Measurements from ENCODE around the gene LY86.

Gene LY86

GRCh38 chr6:6565069-6565468 lies 23.5 kb upstream of the LY86 start:
- Histone ChIP-seq H3K36me3 (replicated peaks; ENCODE audit: low read depth, low read length) (no peaks in the 10 kb centered on the region), H3K27me3 (ENCODE audit: low read depth, low read length) (peaks cover 4% of the 10 kb centered on the region; the same call in 1 of the 2 replicates), H3K4me1 (ENCODE audit: low read length) (no peaks in the 10 kb centered on the region), H4K20me1 (ENCODE audit: insufficient read depth, low read length) (no peaks in the 10 kb centered on the region), H3K79me2 (ENCODE audit: low read length) (no peaks in the 10 kb centered on the region), H3K9me3 (ENCODE audit: insufficient read depth, low read length) (no peaks in the 10 kb centered on the region), H2AFZ (ENCODE audit: low read depth, low read length) (no peak overlapping the region), H3K4me2 (ENCODE audit: low read length) (no peak overlapping the region), H3K27ac (ENCODE audit: low read length) (no peak overlapping the region), H3K4me3 (ENCODE audit: low read length) (no peak overlapping the region), H3K9ac (ENCODE audit: low read length) (no peak overlapping the region)
- TF ChIP-seq CTCF (IDR thresholded peaks at IDR 0.05; ENCODE audit: low read depth, low read length) (no peak), EZH2phosphoT487 (IDR thresholded peaks at IDR 0.05; ENCODE audit: low read depth) (no peak)

GRCh38 chr6:6565488-6565887 lies 23.0 kb upstream of the LY86 start:
- H4K20me1 ChIP-seq (ENCODE audit: insufficient read depth, low read length) = no peaks in the 10 kb centered on the region
- TF ChIP-seq CTCF (IDR thresholded peaks at IDR 0.05; ENCODE audit: low read depth, low read length) (no peak), EZH2phosphoT487 (IDR thresholded peaks at IDR 0.05; ENCODE audit: low read depth) (no peak)
- H3K36me3 ChIP-seq (replicated peaks; ENCODE audit: low read depth, low read length) = no peaks in the 10 kb centered on the region
- H2AFZ ChIP-seq (ENCODE audit: low read depth, low read length) = no peak overlapping the region
- no peak overlapping the region for H3K9ac ChIP-seq (ENCODE audit: low read length)
- H3K4me2 ChIP-seq (ENCODE audit: low read length) = no peak overlapping the region
- H3K27me3 ChIP-seq (ENCODE audit: low read depth, low read length) = no peaks in the 10 kb centered on the region
- H3K27ac ChIP-seq (ENCODE audit: low read length) = no peak overlapping the region
- H3K79me2 ChIP-seq (ENCODE audit: low read length) = no peaks in the 10 kb centered on the region
- H3K4me1 ChIP-seq (ENCODE audit: low read length) = no peaks in the 10 kb centered on the region
- no peaks in the 10 kb centered on the region for H3K9me3 ChIP-seq (ENCODE audit: insufficient read depth, low read length)
- H3K4me3 ChIP-seq (ENCODE audit: low read length) = no peak overlapping the region

- H3K4me2 ChIP-seq (ENCODE audit: low read length) = no peak overlapping the region
- H4K20me1 ChIP-seq (ENCODE audit: insufficient read depth, low read length) = no peaks in the 10 kb centered on the region
- H3K9ac ChIP-seq (ENCODE audit: low read length) = no peak overlapping the region
- H3K4me1 ChIP-seq (ENCODE audit: low read length) = no peaks in the 10 kb centered on the region
- no peaks in the 10 kb centered on the region for H3K9me3 ChIP-seq (ENCODE audit: insufficient read depth, low read length)
- H2AFZ ChIP-seq (ENCODE audit: low read depth, low read length) = no peak overlapping the region
- H3K4me3 ChIP-seq (ENCODE audit: low read length) = no peak overlapping the region
- H3K27me3 ChIP-seq (ENCODE audit: low read depth, low read length) = no peaks in the 10 kb centered on the region
- no peaks in the 10 kb centered on the region for H3K36me3 ChIP-seq (replicated peaks; ENCODE audit: low read depth, low read length)
- no peak overlapping the region for H3K27ac ChIP-seq (ENCODE audit: low read length)
- no peak for TF ChIP-seq EZH2phosphoT487 (IDR thresholded peaks at IDR 0.05; ENCODE audit: low read depth)
- no peak for TF ChIP-seq CTCF (IDR thresholded peaks at IDR 0.05; ENCODE audit: low read depth, low read length)
- H3K79me2 ChIP-seq (ENCODE audit: low read length) = no peaks in the 10 kb centered on the region
Observed at GRCh38 chr6:6566766-6567165, 21.8 kb upstream of the LY86 start.

- Histone ChIP-seq H4K20me1 (ENCODE audit: insufficient read depth, low read length) (no peaks in the 10 kb centered on the region), H3K4me1 (ENCODE audit: low read length) (no peaks in the 10 kb centered on the region), H3K27me3 (ENCODE audit: low read depth, low read length) (no peaks in the 10 kb centered on the region), H3K79me2 (ENCODE audit: low read length) (no peaks in the 10 kb centered on the region), H3K27ac (ENCODE audit: low read length) (no peak overlapping the region), H3K9ac (ENCODE audit: low read length) (no peak overlapping the region), H2AFZ (ENCODE audit: low read depth, low read length) (no peak overlapping the region), H3K4me2 (ENCODE audit: low read length) (no peak overlapping the region), H3K4me3 (ENCODE audit: low read length) (no peak overlapping the region), H3K36me3 (replicated peaks; ENCODE audit: low read depth, low read length) (no peaks in the 10 kb centered on the region), H3K9me3 (ENCODE audit: insufficient read depth, low read length) (no peaks in the 10 kb centered on the region)
- TF ChIP-seq CTCF (IDR thresholded peaks at IDR 0.05; ENCODE audit: low read depth, low read length) (no peak), EZH2phosphoT487 (IDR thresholded peaks at IDR 0.05; ENCODE audit: low read depth) (no peak)
Observed at GRCh38 chr6:6569096-6569810, 19.3 kb upstream of the LY86 start.
